Hematopoietic multipotent progenitor cell treated with erythropoietin and hydrocortisone succinate and interleukin-3 and kit ligand, for 8 days (in vitro differentiated cells): ENCODE measurements around the gene ITM2B.
A peak's percentile ranks its signal among the peaks of the same experiment; 100 is the strongest.

Source experiments
- DNase-seq: peaks from one replicate; pipeline ENCODE4 v3.0.0-alpha.2; 2015

ITM2B gene

DNA sequence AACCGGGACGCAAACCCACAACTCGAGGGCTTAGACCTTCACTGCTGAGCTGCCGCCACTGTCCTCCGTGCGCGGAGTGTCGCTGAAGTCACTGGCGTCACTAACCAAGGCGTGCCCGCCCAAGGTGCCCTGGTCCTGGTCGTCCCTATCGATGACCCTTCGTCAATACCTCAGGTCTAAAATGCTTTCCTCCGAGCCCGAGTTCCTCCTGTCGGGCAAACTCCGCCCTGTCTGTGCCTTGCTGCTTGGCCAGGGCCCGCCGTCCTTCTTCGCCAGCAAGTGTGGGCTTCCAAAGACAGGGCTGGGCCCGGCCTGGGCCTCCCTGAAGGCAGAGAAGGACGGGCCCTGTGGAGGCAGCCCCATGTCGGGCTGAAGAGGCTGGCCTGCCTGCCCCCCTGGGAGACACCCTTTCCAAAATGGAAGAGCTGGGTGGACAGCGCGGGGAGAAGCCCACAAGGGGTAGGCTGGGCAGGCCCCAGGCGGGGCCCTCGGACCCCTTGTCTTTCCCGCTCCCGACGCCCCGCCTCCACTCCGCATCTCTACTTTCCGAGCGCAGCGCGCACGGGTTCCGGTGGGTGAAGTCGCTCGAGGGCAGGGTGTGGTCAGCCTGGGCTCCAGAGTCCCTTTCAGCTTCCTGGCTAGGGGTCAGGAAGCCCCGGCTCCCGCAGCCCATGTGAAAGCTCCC lies 84.0 kb downstream of the ITM2B start:
- DNase-seq = no peak

DNA sequence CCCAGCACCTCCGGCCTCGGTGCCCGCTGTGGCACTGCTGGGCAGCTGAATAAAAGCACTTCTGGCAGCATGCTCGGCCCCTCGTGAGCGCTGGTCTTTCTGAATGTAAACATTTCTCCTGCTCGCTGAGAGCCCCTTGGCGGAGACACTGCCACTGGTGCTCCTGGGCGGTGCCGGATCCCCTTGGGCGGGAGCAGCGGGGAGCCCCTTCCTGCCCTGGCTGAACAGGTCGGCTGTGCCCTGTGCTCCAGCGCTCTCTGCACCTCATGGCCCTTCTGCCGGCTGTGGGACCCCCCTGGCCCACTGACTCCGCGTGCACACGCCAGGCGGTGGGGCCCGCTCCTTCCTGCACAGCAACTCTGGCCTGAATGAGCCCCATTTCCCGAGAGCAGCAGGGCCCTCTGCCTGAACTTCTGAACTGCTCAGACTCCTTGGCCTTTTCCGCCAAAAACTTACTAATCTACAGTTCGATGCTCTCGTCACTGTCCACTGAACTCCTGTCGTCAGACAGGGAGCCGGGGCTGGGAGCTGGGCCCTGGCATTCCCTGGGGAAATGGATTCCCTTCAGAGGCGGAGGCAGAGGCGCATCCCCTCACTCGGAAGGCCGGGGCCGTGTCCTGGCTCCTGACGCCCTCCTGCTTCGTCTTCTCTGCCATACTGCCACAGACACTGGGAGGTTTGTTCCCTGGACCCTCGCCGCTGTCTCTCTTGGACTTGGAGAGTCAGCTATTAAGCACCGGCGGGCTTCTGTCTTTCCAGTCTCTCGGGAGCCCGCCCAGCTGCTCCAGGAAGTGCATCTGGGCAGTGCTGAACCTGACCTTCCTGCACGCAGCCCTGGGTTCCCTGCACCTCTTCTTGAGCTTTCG lies 84.7 kb downstream of the ITM2B start:
- DNase-seq = no peak

DNA sequence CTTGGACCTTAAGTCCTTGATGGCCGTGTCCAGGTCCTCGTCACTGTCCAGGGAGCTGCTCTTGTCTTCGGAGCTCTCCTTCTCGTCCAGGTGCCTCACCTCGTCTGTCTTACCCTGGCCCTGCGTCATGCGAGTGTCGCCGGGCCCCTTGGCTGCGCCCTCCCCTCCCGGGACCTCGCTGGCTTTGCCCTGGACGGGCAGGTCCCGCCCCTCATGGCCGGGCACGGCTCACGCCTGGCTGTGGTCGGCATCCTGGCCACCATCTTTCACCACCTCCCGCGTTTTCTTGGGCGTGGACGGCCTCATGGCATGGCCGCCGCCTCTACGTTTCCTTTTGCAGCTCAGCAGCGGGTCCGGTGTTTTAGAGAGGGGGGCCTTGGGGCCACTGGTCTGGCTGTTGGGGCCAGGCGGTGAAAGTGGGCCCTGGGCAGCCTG lies 85.4 kb downstream of the ITM2B start:
- DNase-seq = no peak

DNA sequence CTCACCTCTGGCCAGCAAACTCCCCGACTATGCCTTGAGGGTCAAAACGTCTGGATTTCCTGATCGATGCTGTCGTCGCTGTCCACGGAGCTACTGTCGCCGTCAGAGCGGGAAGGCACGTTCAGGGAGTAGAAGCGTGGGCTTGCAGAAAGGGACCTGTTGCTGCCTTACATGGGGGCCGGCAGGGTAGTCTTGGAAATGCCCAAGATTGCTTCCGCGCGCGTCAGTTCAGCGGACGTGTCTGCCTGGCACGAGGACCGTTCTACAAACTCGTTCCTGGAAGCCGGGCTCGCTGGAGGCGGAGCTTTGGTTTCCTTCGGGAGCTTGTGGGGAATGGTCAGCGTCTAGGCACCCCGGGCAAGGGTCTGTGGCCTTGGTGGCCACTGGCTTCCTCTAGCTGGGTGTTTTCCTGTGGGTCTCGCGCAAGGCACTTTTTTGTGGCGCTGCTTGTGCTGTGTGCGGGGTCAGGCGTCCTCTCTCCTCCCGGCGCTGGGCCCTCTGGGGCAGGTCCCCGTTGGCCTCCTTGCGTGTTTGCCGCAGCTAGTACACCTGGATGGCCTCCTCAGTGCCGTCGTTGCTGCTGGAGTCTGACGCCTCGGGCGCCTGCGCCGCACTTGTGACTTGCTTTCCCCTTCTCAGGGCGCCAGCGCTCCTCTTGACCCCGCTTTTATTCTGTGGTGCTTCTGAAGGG lies 86.0 kb downstream of the ITM2B start:
- peak; percentile 21 for DNase-seq
